Type B pancreatic cell (in vitro differentiated cells): ENCODE measurements around the gene SAP25. TPM values are rescaled to one million over a fixed set of nuclear protein-coding genes. Genes with fewer than 3 reads are reported as not detected.
"Not testable (repeated sequence)": the region's sequence is repeated elsewhere in the genome, so short reads cannot be mapped to it uniquely, and the experiment has no call there.

Experiments used
- DNase-seq: peaks from one replicate; pipeline ENCODE4 v3.0.0; 2021; ENCODE audit warnings: mixed read lengths; ENCODE audit not compliant: unreplicated experiment; ENCODE audit errors: extremely low spot score
- H3K27ac Mint-ChIP-seq: 2 replicates; pipeline ENCODE4 v1.8.0; 2021; ENCODE audit warnings: mild to moderate bottlenecking, mixed read lengths
- H3K27me3 Mint-ChIP-seq: 2 replicates; pipeline ENCODE4 v1.8.0; 2021; ENCODE audit warnings: mixed read lengths
- H3K36me3 Mint-ChIP-seq: 2 replicates; pipeline ENCODE4 v1.8.0; 2021; ENCODE audit warnings: mixed read lengths
- H3K4me1 Mint-ChIP-seq: one replicate; pipeline ENCODE4 v1.8.0; 2021; ENCODE audit warnings: mixed read lengths; ENCODE audit not compliant: unreplicated experiment
- H3K4me3 Mint-ChIP-seq: 2 replicates; pipeline ENCODE4 v1.8.0; 2021; ENCODE audit warnings: mild to moderate bottlenecking, mixed read lengths
- H3K9me3 Mint-ChIP-seq: 2 replicates; pipeline ENCODE4 v1.8.0; 2021; ENCODE audit warnings: mixed read lengths
- CTCF ChIP-seq: fragments of 200-600 bp; sonication (generic); conservative IDR thresholded peaks from 2 replicates; pipeline ENCODE4 v1.5.0; 2021; ENCODE audit warnings: antibody characterized with exemption, mild to moderate bottlenecking
- total RNA-seq: library from RNA; stranded (reverse); gene quantifications from 2 replicates; pipeline ENCODE4 v1.2.1, GENCODE V29; 2021; ENCODE audit warnings: low replicate concordance

SAP25 gene
- total RNA-seq, 1 donor from 2014 or later: 5.6 TPM

- Mint-ChIP-seq H3K27me3 (no peaks in the 10 kb centered on the region), H3K36me3 (peaks cover 2% of the 10 kb centered on the region), H3K27ac (peak overlapping the region; percentile 89), H3K9me3 (no peaks in the 10 kb centered on the region), H3K4me3 (peak overlapping the region; percentile 59), H3K4me1 (peaks cover 60% of the 10 kb centered on the region)
- TF ChIP-seq CTCF: peak; percentile 21
- DNase-seq: no peak
Measured at GRCh38 chr7:100545360-100546128, 28.2 kb downstream of the SAP25 start.

GRCh38 chr7:100544967-100545359, 28.7 kb downstream of the SAP25 start:
- DNase-seq: no peak
- Mint-ChIP-seq H3K27ac (peak overlapping the region; percentile 89), H3K27me3 (no peaks in the 10 kb centered on the region), H3K9me3 (no peaks in the 10 kb centered on the region), H3K4me1 (peaks cover 60% of the 10 kb centered on the region), H3K4me3 (peak overlapping the region; percentile 41), H3K36me3 (no peaks in the 10 kb centered on the region)
- TF ChIP-seq CTCF: no peak

GRCh38 chr7:100544386-100544785, 29.3 kb downstream of the SAP25 start:
- Mint-ChIP-seq H3K27ac (peak overlapping the region; percentile 89), H3K4me1 (peaks cover 60% of the 10 kb centered on the region), H3K4me3 (peak overlapping the region; percentile 41), H3K36me3 (no peaks in the 10 kb centered on the region), H3K27me3 (no peaks in the 10 kb centered on the region), H3K9me3 (no peaks in the 10 kb centered on the region)
- no peak for DNase-seq
- no peak for TF ChIP-seq CTCF

- no peaks in the 10 kb centered on the region for H3K9me3 Mint-ChIP-seq
- peaks cover 66% of the 10 kb centered on the region for H3K4me1 Mint-ChIP-seq
- no peaks in the 10 kb centered on the region for H3K27me3 Mint-ChIP-seq
- TF ChIP-seq CTCF: no peak
- DNase-seq: no peak
- H3K27ac Mint-ChIP-seq: peak overlapping the region; percentile 1
- H3K36me3 Mint-ChIP-seq: no peaks in the 10 kb centered on the region
- H3K4me3 Mint-ChIP-seq: no peak overlapping the region
Measured at GRCh38 chr7:100543586-100543985, 30.1 kb downstream of the SAP25 start.

- H3K9me3 Mint-ChIP-seq, H3K27me3 Mint-ChIP-seq, DNase-seq, H3K36me3 Mint-ChIP-seq: not testable (repeated sequence)
- peaks cover 54% of the 10 kb centered on the region for H3K4me1 Mint-ChIP-seq
- peak overlapping the region; percentile 26 for H3K27ac Mint-ChIP-seq
- peak overlapping the region; percentile 21 for H3K4me3 Mint-ChIP-seq
Measured at GRCh38 chr7:100541309-100541708, 32.4 kb downstream of the SAP25 start.

GRCh38 chr7:100540073-100540723, 33.5 kb downstream of the SAP25 start:
- H3K9me3 Mint-ChIP-seq: no peaks in the 10 kb centered on the region

More at GRCh38 chr7:100540073-100540723, 33.5 kb downstream of the SAP25 start:
- H3K4me3 Mint-ChIP-seq: peak overlapping the region; percentile 91
- H3K36me3 Mint-ChIP-seq: no peaks in the 10 kb centered on the region
- H3K27me3 Mint-ChIP-seq: no peaks in the 10 kb centered on the region
- no peak for DNase-seq
- peaks cover 42% of the 10 kb centered on the region for H3K4me1 Mint-ChIP-seq
- no peak for TF ChIP-seq CTCF
- H3K27ac Mint-ChIP-seq: no peak overlapping the region
